K562 (cell line): Measurements from ENCODE around the gene GGT1. TPM values are rescaled to one million over a fixed set of nuclear protein-coding genes. Genes with fewer than 3 reads are reported as not detected.
"Not testable (repeated sequence)": the region's sequence is repeated elsewhere in the genome, so short reads cannot be mapped to it uniquely, and the experiment has no call there.

Experiments used
- BRD9 ChIP-seq: fragments of 450-650 bp; IDR thresholded peaks from 2 replicates; pipeline ENCODE4 v1.6.1; 2018; ENCODE audit warnings: low read depth; ENCODE audit not compliant: partially characterized antibody
- CC2D1A ChIP-seq: fragments of 450-650 bp; IDR thresholded peaks from 2 replicates; pipeline ENCODE4 v1.6.1; 2017; ENCODE audit warnings: mild to moderate bottlenecking
- DIDO1 ChIP-seq: fragments of 450-650 bp; IDR thresholded peaks from 2 replicates; pipeline ENCODE4 v1.6.1; 2016; ENCODE audit warnings: low read depth, missing biosample characterization, missing genetic modification characterization
- ELF4 ChIP-seq: fragments of 450-650 bp; formaldehyde crosslinking; IDR thresholded peaks from 2 replicates; pipeline ENCODE4 v1.4.0; 2022; ENCODE audit warnings: missing genetic modification characterization
- HDAC1 ChIP-seq, 2 experiments: fragments of 450-650 bp; IDR thresholded peaks; 2 replicates each; pipeline ENCODE4 v1.6.1; 2016 to 2017; ENCODE audit warnings: inconsistent platforms in 1 of 2, mild to moderate bottlenecking in 1 of 2, moderate library complexity in 1 of 2
- HLTF ChIP-seq: fragments of 450-650 bp; IDR thresholded peaks from 2 replicates; pipeline ENCODE4 v1.6.1; 2016
- JUND ChIP-seq, 2 experiments: IDR thresholded peaks; 2 replicates in 1 of 2; 3 replicates in 1 of 2; pipeline ENCODE4 v1.6.1; 2011; ENCODE audit warnings: borderline replicate concordance in 2 of 2, low read depth in 2 of 2, low read length in 2 of 2, improper control_type of control experiment in 1 of 2, missing biosample characterization in 1 of 2, missing genetic modification characterization in 1 of 2, missing genetic modification reagents in 1 of 2
- KDM1A ChIP-seq, 2 experiments: fragments of 450-650 bp; IDR thresholded peaks; 2 replicates each; pipeline ENCODE4 v1.6.1; 2016; ENCODE audit warnings: mild to moderate bottlenecking in 2 of 2
- LARP7 ChIP-seq: fragments of 450-650 bp; IDR thresholded peaks from 2 replicates; pipeline ENCODE4 v1.6.1; 2016
- MTA1 ChIP-seq: fragments of 450-650 bp; IDR thresholded peaks from 2 replicates; pipeline ENCODE4 v1.6.1; 2017; ENCODE audit warnings: borderline replicate concordance
- MTA2 ChIP-seq: fragments of 450-650 bp; IDR thresholded peaks from 2 replicates; pipeline ENCODE4 v1.6.1; 2016; ENCODE audit warnings: low read depth
- PHB2 ChIP-seq: fragments of 450-650 bp; IDR thresholded peaks from 2 replicates; pipeline ENCODE4 v1.6.1; 2017; ENCODE audit warnings: low read depth
- SOX6 ChIP-seq: fragments of 450-650 bp; IDR thresholded peaks from 2 replicates; pipeline ENCODE4 v1.6.1; 2014; ENCODE audit warnings: mild to moderate bottlenecking
- TOE1 ChIP-seq, 2 experiments: fragments of 450-650 bp in 1 of 2; sonication (generic) in 1 of 2; formaldehyde crosslinking in 1 of 2; IDR thresholded peaks; 2 replicates each; pipeline versions ENCODE4 v1.7.1 to v1.8.0; 2016 to 2022; ENCODE audit warnings: borderline replicate concordance in 2 of 2, mild to moderate bottlenecking in 2 of 2, antibody characterized with exemption in 1 of 2, inconsistent platforms in 1 of 2, low read depth in 1 of 2, missing genetic modification reagents in 1 of 2, moderate library complexity in 1 of 2
- ZBTB40 ChIP-seq, 2 experiments: fragments of 450-650 bp in 1 of 2; sonication (generic) in 1 of 2; formaldehyde crosslinking in 1 of 2; IDR thresholded peaks; 2 replicates each; pipeline versions ENCODE4 v1.7.1 to v1.9.0; 2016 to 2022; ENCODE audit warnings: inconsistent platforms in 1 of 2, mild to moderate bottlenecking in 1 of 2, missing genetic modification reagents in 1 of 2
- ZFP91 ChIP-seq: sonication (generic); formaldehyde crosslinking; IDR thresholded peaks from 2 replicates; pipeline ENCODE4 v1.8.0; 2022; ENCODE audit warnings: mild to moderate bottlenecking, missing genetic modification reagents
- polyA plus RNA-seq, 8 experiments: library from polyadenylated mRNA; depleted of rRNA in 4 of 8; stranded (reverse) in 5 of 8; unstranded in 3 of 8; fragments of >200 nt; fragmentation: Nextera tagmentation in 2 of 8; fragmentation: Illumina TruSeq in 1 of 8; extraction: Ambion mirVana in 2 of 8; extraction: Trizol in 1 of 8; gene quantifications; 2 replicates each; pipeline versions ENCODE4 v1.2.1 to v1.2.3, GENCODE V29; 2011 to 2014; ENCODE audit warnings: inconsistent platforms in 1 of 8, missing spikeins in 1 of 8
- total RNA-seq, 7 experiments: library from RNA; depleted of rRNA in 6 of 7; stranded (reverse); fragments of >200 nt in 6 of 7; fragmentation: Illumina TruSeq in 2 of 7; extraction: Trizol in 2 of 7; gene quantifications; 2 replicates each; pipeline versions ENCODE4 v1.2.1 to v1.2.3, GENCODE V29; 2011 to 2021; ENCODE audit warnings: low replicate concordance in 1 of 7

Gene GGT1
- total and polyA plus RNA-seq, 9 of the 15 experiments (the other 6 are each of a cell fraction or from before 2014, with no cell fraction given), result 0.46 to 11.8 (median 6.9) TPM

- TF ChIP-seq ZBTB40 (IDR thresholded peaks at IDR 0.05), result peak; percentile 57; the same call in 1 of the 2 replicates
- not testable (repeated sequence) for TF ChIP-seq ZBTB40 (CRISPR knock-in tag; IDR thresholded peaks at IDR 0.05); JUND (IDR thresholded peaks at IDR 0.05; ENCODE audit: borderline replicate concordance, low read depth, low read length); TOE1 (CRISPR knock-in tag; IDR thresholded peaks at IDR 0.05; ENCODE audit: borderline replicate concordance, low read depth)
- TF ChIP-seq ZFP91, result 0 out of 2 replicates have a peak, but pooled peaks have one; percentile 19
- TF ChIP-seq SOX6, result peak; percentile 22; the same call in 1 of the 2 replicates
- peak; percentile 76; the same call in 1 of the 2 replicates for TF ChIP-seq LARP7
- TF ChIP-seq PHB2, result 0 out of 2 replicates have a peak, but pooled peaks have one; percentile 49
- peak; percentile 73 for TF ChIP-seq MTA1
- peak; percentile 95 for TF ChIP-seq ELF4 (CRISPR knock-in tag)
- 0 out of 2 replicates have a peak, but pooled peaks have one; percentile 41 for TF ChIP-seq MTA2
- TF ChIP-seq HDAC1 (IDR thresholded peaks at IDR 0.05), result peak in 1 of 2 experiments; percentile 66; a peak in 2 of 4 replicates
- peak; percentile 84 for TF ChIP-seq CC2D1A
- TF ChIP-seq JUND (tag; IDR thresholded peaks at IDR 0.05; ENCODE audit: borderline replicate concordance, low read depth, low read length), result peak; percentile 16; the same call in 1 of the 3 replicates
- 0 out of 4 replicates have a peak, but pooled peaks of 1 of the 2 experiments have one; percentile 7 for TF ChIP-seq KDM1A (IDR thresholded peaks at IDR 0.05)
- peak; percentile 91 for TF ChIP-seq TOE1 (IDR thresholded peaks at IDR 0.05; ENCODE audit: borderline replicate concordance)
- 0 out of 2 replicates have a peak, but pooled peaks have one; percentile 29 for TF ChIP-seq DIDO1 (tag)
- TF ChIP-seq BRD9, result peak; percentile 30
- TF ChIP-seq HLTF, result peak; percentile 67; the same call in 1 of the 2 replicates
These were observed 30.4 kb downstream of the GGT1 start (continued) for GRCh38 chr22:24633231-24634023.
